Breast epithelium (tissue), 4 donors: Measurements from ENCODE around the gene KXD1. TPM values are rescaled to one million over a fixed set of nuclear protein-coding genes. Genes with fewer than 3 reads are reported as not detected.

Experiments
- DNase-seq, 2 donors: peaks; one replicate each; pipeline ENCODE4 v3.0.0-alpha.2; 2019; ENCODE audit warnings: low spot score in 2 of 2
- H3K27ac ChIP-seq, 2 donors: fragments of 200-600 bp; sonication (generic) in 1 of 2; one replicate each; pipeline ENCODE4 v1.5.1; 2016 to 2019; ENCODE audit warnings: mild to moderate bottlenecking in 1 of 2
- H3K27me3 ChIP-seq, 2 donors: fragments of 200-600 bp; sonication (generic) in 1 of 2; one replicate each; pipeline versions ENCODE4 v1.5.1 to v1.6.0; 2017 to 2019; ENCODE audit warnings: control low read depth in 1 of 2, mild to moderate bottlenecking in 1 of 2
- H3K36me3 ChIP-seq: fragments of 200-600 bp; one replicate; pipeline ENCODE4 v1.5.1; 2019
- H3K4me1 ChIP-seq, 2 donors: fragments of 200-600 bp; sonication (generic); one replicate each; pipeline ENCODE4 v1.5.1; 2016 to 2019; ENCODE audit warnings: control low read depth in 1 of 2
- H3K4me3 ChIP-seq, 3 donors: fragments of 200-600 bp; sonication (generic); 1 replicate in 2 of 3; 2 replicates in 1 of 3; pipeline ENCODE4 v1.5.1; 2016 to 2019; ENCODE audit warnings: mild to moderate bottlenecking in 3 of 3, moderate library complexity in 2 of 3
- H3K9me3 ChIP-seq, 2 donors: fragments of 200-600 bp; sonication (generic) in 1 of 2; one replicate each; pipeline ENCODE4 v1.5.1; 2016 to 2019; ENCODE audit warnings: control low read depth in 1 of 2
- CTCF ChIP-seq, 3 donors: fragments of 450-650 bp; IDR thresholded peaks; one replicate each; pipeline ENCODE4 v1.5.1; 2016 to 2017; ENCODE audit warnings: antibody characterized with exemption in 3 of 3, mild to moderate bottlenecking in 3 of 3, moderate library complexity in 3 of 3
- POLR2A ChIP-seq: fragments of 450-650 bp; IDR thresholded peaks from one replicate; pipeline ENCODE4 v1.6.1; 2016; ENCODE audit warnings: antibody characterized with exemption, mild to moderate bottlenecking, moderate library complexity
- POLR2AphosphoS5 ChIP-seq, 3 donors: sonication (generic); formaldehyde crosslinking; IDR thresholded peaks; one replicate each; pipeline ENCODE4 v1.6.1; 2017; ENCODE audit warnings: antibody characterized with exemption in 3 of 3
- intact Hi-C: fragments of 100-400 bp; cut with DNase I; formaldehyde crosslinking; loops from one replicate; pipeline ENCODE4 v1.15.1; 2023; ENCODE audit warnings: low total_unique reads
- total RNA-seq, 3 donors: library from RNA; depleted of rRNA; stranded (reverse); fragments of >200 nt; gene quantifications; one replicate each; pipeline ENCODE4 v1.1.0, GENCODE V29; 2016

The KXD1 gene
- total RNA-seq, 3 donors from 2014 or later: 92.6 to 140 (median 139) TPM

DNA sequence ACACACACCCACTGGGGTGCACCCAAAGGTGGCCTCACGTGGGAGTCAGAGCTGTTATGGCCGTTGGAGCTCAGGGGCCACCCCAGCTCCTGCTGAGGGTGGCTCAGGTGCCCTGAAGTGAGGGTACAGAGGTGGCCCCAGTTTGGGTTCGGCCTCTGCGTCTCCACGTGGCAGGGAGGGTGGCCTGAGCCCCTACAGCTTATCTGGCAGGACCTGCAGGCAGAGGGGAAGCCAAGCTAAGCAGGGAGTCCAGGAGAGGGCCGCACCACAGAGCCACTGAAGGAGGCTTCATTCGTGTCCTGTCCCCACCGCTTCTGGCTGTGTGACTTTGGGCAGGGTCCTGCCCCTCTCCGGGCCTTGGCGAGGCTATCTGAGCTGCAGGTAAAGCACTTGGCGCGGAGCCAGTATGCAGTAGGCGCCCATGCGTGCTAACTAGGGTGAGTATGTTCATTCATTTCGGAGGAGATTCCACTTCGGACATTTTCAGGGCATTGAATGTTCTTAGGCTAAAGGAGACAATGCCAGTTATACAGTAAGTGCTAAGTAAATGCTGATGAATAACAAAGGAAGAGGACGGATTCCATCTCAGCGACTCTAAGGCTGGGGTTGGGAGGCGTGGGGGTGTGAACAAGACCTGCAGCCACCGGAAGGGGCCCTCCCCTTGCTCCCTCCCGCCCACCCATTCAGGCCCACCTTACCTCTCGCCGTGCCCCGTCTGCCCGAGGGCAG, 35.9 kb downstream of the KXD1 start:
- intact Hi-C loops: loop anchor here (10.0 kb wide), 1 partner anchor 271 kb away; no protein-coding TSS in a partner anchor

DNA sequence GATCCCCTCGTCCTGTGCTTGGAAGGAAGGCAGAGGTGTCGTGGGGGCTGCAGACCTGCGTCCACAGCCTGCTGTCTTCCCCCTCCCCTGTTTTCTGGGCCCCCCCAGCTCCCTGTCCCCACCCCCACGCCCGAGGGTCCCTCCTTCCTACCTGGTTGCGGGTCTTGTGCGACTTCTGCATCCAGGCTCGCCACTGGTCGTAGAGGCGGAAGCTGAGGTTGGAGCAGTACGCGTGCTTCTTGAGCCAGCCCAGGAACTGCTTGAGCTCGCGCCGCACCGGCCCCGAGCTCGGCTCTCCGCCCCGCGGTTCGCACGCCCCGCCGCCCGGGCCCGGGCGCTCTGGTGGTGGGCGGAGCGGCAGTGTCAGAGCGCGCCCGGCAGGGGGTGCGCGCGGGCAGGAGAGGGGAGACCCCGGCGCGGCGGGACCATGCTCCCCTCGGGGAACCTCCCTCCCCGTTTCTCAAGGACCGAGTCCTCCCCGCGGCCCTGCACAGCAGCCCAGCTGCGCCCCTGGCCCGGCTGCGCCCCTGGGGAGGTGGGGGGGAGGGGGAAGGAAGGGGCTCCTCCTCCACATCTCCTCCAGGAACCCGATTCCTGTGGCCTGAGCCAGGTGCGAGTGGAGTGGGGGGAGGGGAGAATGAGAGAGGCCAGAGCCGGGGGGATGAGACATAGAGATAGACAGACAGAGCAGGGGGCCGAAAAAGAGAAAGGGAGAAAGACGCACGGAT, 36.6 kb downstream of the KXD1 start:
- DNase-seq: peak; percentile 65 to 74
- H3K27ac ChIP-seq: peak overlapping the region; percentile 48 to 75
- H3K36me3 ChIP-seq: no peaks in the 10 kb centered on the region

More for the DNA sequence above, 35.9 kb downstream of the KXD1 start:
- Histone ChIP-seq H3K36me3 (no peaks in the 10 kb centered on the region), H3K4me3 (peak overlapping the region; percentile 24 to 68 (median 41)), H3K9me3 (no peaks in the 10 kb centered on the region), H3K27ac (peak overlapping the region; percentile 48 to 75), H3K27me3 (no peaks in the 10 kb centered on the region), H3K4me1 (peaks cover 8 to 14% of the 10 kb centered on the region in 2 donors)
- TF ChIP-seq CTCF (IDR thresholded peaks at IDR 0.05): no peak
- no peak for TF ChIP-seq POLR2AphosphoS5 (IDR thresholded peaks at IDR 0.05)
- TF ChIP-seq POLR2A: no peak
- DNase-seq: no peak

GRCh38 chr19:18594824-18595373, 37.2 kb downstream of the KXD1 start:
- no peak for TF ChIP-seq POLR2A
- no peak for TF ChIP-seq CTCF (IDR thresholded peaks at IDR 0.05)
- TF ChIP-seq POLR2AphosphoS5 (IDR thresholded peaks at IDR 0.05): no peak

More for the DNA sequence above, 36.6 kb downstream of the KXD1 start:
- H3K9me3 ChIP-seq: no peaks in the 10 kb centered on the region
- H3K27me3 ChIP-seq: no peaks in the 10 kb centered on the region
- H3K4me1 ChIP-seq: peaks cover 8 to 14% of the 10 kb centered on the region in 2 donors
- no peak for TF ChIP-seq POLR2A
- TF ChIP-seq POLR2AphosphoS5 (IDR thresholded peaks at IDR 0.05): no peak
- TF ChIP-seq CTCF (IDR thresholded peaks at IDR 0.05): peak; percentile 26 to 91 (median 68)
- intact Hi-C loops: loop anchor here (10.0 kb wide), 1 partner anchor 271 kb away; no protein-coding TSS in a partner anchor
- peak overlapping the region; percentile 24 to 68 (median 41) for H3K4me3 ChIP-seq

GRCh38 chr19:18595475-18595874, 37.8 kb downstream of the KXD1 start:
- Histone ChIP-seq H3K4me3 (no peak overlapping the region), H3K9me3 (no peaks in the 10 kb centered on the region), H3K27ac (no peak overlapping the region), H3K27me3 (no peaks in the 10 kb centered on the region), H3K36me3 (no peaks in the 10 kb centered on the region), H3K4me1 (peaks cover 8% of the 10 kb centered on the region in 2 donors)
- no peak for DNase-seq
- no peak for TF ChIP-seq CTCF (IDR thresholded peaks at IDR 0.05)
- TF ChIP-seq POLR2A: no peak
- no peak for TF ChIP-seq POLR2AphosphoS5 (IDR thresholded peaks at IDR 0.05)
- intact Hi-C loops: loop anchor here (10.0 kb wide), 1 partner anchor 269 kb away; no protein-coding TSS in a partner anchor

More at GRCh38 chr19:18594824-18595373, 37.2 kb downstream of the KXD1 start:
- Histone ChIP-seq H3K9me3 (no peaks in the 10 kb centered on the region), H3K4me3 (peak overlapping the region; percentile 24 to 68 (median 41)), H3K27me3 (no peaks in the 10 kb centered on the region), H3K36me3 (no peaks in the 10 kb centered on the region), H3K4me1 (peaks cover 8% of the 10 kb centered on the region in 2 donors), H3K27ac (peak overlapping the region in 1 of 2 donors; percentile 48)
- intact Hi-C loops: loop anchor here (10.0 kb wide), 1 partner anchor 270 kb away; no protein-coding TSS in a partner anchor
- no peak for DNase-seq
